ENCODE measurements around the gene NR2E1.
A peak's percentile ranks its signal among the peaks of the same experiment; 100 is the strongest.

NR2E1 gene

GRCh38 chr6:108194503-108194902 lies 28.7 kb downstream of the NR2E1 start:
- no peak for DNase-seq (ENCODE audit: low read depth)

GRCh38 chr6:108195209-108195608 lies 29.4 kb downstream of the NR2E1 start:
- DNase-seq (ENCODE audit: low read depth), result no peak
- no peak overlapping the region for H3K4me3 ChIP-seq (ENCODE audit: low read depth, low read length)
- no peak for TF ChIP-seq CTCF (IDR thresholded peaks at IDR 0.05; ENCODE audit: insufficient read depth, low read depth, low read length, missing control alignments)

More at GRCh38 chr6:108194503-108194902, 28.7 kb downstream of the NR2E1 start:
- no peak overlapping the region for H3K4me3 ChIP-seq (ENCODE audit: low read depth, low read length)
- TF ChIP-seq CTCF (IDR thresholded peaks at IDR 0.05; ENCODE audit: insufficient read depth, low read depth, low read length, missing control alignments), result no peak

GRCh38 chr6:108198761-108199498 lies 33.1 kb downstream of the NR2E1 start:
- TF ChIP-seq CTCF (IDR thresholded peaks at IDR 0.05; ENCODE audit: insufficient read depth, low read depth, low read length, missing control alignments), result no peak
- no peak for DNase-seq (ENCODE audit: low read depth)
- H3K4me3 ChIP-seq (ENCODE audit: low read depth, low read length), result no peak overlapping the region

- no peak overlapping the region for H3K4me3 ChIP-seq (ENCODE audit: low read depth, low read length)
- no peak for DNase-seq (ENCODE audit: low read depth)
- no peak for TF ChIP-seq CTCF (IDR thresholded peaks at IDR 0.05; ENCODE audit: insufficient read depth, low read depth, low read length, missing control alignments)
Measured at GRCh38 chr6:108200186-108200585, 34.4 kb downstream of the NR2E1 start.

GRCh38 chr6:108200631-108201030 lies 34.8 kb downstream of the NR2E1 start:
- no peak for DNase-seq (ENCODE audit: low read depth)
- TF ChIP-seq CTCF (IDR thresholded peaks at IDR 0.05; ENCODE audit: insufficient read depth, low read depth, low read length, missing control alignments), result no peak
- no peak overlapping the region for H3K4me3 ChIP-seq (ENCODE audit: low read depth, low read length)

- no peak for TF ChIP-seq CTCF (IDR thresholded peaks at IDR 0.05; ENCODE audit: insufficient read depth, low read depth, low read length, missing control alignments)
- peak; percentile 41 for DNase-seq (ENCODE audit: low read depth)
- no peak overlapping the region for H3K4me3 ChIP-seq (ENCODE audit: low read depth, low read length)
Measured at GRCh38 chr6:108203189-108204112, 37.6 kb downstream of the NR2E1 start.

Measured in GM12865 (cell line).